ENCODE results near the gene DBNDD2. TPM values are rescaled to one million over a fixed set of nuclear protein-coding genes. Genes with fewer than 3 reads are reported as not detected.
A peak's percentile ranks its signal among the peaks of the same experiment; 100 is the strongest.

Gene DBNDD2, protein sequence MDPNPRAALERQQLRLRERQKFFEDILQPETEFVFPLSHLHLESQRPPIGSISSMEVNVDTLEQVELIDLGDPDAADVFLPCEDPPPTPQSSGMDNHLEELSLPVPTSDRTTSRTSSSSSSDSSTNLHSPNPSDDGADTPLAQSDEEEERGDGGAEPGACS
- total RNA-seq, result 7.1 and 18.4 TPM in 2 replicates

DNA sequence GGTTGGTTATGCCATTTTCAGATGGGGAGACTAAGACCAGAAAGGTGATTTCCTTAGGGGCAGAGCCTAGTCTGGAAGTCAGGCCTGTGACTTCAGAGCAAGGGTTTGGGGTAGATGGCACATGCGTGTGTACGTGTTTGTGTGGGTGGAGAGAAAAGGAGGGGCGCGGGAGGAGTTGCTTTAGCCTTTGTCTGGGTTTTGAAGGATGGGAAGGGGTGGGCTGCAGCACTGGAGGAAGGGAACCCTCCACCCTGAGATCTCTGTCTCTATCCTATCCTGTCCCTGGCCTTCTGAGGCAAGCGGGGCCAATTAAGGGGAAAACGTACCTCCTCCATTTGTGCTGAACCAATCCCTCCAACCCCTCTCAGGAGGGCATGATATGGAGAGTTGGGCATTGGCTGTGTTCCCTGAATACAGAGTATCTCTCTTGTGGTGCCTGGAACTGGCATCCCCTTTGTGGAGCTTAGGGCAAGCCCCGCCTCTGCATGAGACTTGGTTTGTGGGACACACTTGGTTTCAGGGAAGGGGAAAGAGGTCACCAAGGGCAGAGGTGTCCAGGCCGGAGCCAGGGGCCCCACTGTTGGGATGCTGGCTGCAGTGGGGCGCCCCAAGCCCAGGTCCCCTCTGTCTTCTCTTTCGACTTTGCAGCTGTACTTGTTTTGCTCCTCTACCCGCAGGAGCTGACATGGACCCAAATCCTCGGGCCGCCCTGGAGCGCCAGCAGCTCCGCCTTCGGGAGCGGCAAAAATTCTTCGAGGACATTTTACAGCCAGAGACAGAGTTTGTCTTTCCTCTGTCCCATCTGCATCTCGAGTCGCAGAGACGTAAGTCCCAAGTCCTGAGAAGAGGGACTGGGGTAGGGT, at the start of gene DBNDD2:
Gene DBNDD2 (plus strand): TSS at position 507 of the 863 bp plus-strand sequence. CDS start 179 bp downstream, at position 686.
- DNase-seq (ENCODE audit: low read depth), result no peak

DNA sequence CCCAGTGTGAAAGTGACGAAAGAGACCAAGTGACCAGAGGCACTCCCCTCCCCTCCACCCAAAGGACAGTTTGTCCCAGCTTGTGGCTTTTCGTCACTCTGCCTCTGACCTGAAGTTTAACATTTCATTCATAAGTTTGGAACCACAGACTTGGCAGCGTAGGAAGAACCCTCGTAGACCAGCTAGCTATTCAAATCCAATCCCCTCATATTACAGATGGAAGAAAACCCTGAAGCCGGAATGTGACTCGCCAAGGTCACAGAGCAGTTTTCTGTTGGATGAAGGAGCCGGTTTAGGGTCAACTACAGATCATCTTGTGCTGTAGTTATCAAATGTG, 49.1 kb upstream of the DBNDD2 start:
- no peak for DNase-seq (ENCODE audit: low read depth)

DNA sequence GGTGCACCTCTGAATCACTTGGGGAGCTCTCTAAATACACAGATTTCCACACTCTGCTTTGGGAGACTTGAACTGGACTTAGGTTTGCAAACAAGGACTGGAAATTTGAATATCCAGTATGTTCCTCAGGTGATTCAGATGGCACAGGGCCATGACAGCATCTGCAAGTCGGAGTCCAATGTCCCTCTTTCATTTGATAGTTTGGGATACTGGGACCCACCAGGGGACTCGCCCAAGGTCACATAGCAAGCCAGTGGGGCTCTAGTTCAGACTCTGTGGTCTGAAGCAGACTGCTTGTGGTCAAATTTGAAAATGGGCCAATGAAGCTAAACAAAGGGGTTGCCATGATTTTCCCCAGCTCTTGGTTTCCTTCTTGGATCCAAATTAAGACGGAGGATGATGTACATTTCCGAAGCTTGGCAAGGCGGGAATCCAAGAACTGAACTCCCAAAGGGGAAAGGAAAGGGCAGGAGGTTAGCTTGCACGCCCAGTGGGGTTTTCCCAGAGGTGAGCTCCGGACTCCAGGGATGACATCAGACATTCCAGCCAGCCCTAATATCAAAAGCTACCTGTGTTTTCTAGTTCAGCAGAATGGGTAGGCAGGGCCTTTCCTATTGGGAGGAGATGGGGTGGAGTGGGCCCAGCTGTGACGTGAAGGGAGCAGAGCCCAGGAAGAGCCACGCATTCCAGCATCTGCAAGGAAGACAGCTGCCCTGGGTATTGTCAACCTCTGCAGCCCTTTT, 48.5 kb upstream of the DBNDD2 start:
- no peak for DNase-seq (ENCODE audit: low read depth)

DNA sequence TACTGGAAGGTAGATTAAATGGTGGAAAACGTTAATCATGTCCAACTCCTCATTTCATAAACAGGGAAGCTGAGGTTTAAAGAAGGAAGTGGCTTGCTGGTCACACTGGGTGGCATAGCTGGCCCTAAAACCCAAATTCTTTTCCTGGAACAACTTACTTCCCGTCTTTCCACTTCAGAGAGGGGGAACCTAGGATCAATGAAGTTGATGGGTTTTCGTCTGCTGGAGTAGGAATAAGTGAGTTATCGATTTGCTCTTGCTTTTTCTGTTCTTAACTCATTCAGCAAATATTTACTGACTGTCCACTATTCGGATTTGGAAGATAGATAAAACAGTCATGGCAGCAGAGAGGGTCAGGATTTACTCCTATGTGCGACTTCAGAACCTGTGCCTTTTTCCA, 46.3 kb upstream of the DBNDD2 start:
- DNase-seq (ENCODE audit: low read depth), result no peak

DNA sequence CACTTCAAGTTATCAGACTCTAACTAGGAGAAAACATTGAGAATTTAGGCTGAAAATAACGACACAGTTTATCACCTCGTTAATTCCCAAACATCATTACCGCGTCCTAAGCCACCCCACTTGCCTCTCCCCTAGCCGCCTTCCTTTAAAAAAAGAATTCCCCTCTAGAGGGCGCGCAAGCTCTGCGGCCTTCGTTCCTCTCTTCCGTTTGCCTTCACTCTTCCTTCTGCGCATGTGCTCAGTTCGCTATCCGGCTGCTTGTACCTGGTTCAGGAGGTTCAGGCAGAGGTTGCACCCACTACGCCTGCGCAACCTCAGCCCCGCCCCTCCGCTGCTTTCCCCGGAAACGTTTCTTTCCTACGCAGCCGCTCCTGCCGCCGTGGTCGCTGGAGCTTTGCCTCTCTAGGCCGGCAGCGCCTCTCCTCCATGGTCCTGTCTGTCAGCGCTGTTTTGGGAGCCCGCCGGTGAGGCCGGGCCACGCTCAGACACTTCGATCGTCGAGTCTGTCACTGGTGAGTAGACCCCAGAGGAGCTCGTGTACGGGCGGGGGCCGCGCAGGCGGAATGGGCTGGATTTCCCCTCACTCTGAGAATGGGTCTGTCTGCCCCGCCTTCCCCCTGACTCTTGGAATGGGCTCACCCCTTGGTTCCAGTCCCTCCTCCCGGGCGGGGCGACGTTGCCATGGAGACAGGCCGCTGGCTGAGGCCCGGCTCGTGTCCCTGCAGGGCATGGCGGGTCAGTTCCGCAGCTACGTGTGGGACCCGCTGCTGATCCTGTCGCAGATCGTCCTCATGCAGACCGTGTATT, 45.1 kb upstream of the DBNDD2 start, which contains the start of gene SYS1:
Gene SYS1 (plus strand): TSS at position 353 of the 807 bp plus-strand sequence. CDS start 376 bp downstream, at position 729.
- peak; percentile 96 for DNase-seq (ENCODE audit: low read depth)

DNA sequence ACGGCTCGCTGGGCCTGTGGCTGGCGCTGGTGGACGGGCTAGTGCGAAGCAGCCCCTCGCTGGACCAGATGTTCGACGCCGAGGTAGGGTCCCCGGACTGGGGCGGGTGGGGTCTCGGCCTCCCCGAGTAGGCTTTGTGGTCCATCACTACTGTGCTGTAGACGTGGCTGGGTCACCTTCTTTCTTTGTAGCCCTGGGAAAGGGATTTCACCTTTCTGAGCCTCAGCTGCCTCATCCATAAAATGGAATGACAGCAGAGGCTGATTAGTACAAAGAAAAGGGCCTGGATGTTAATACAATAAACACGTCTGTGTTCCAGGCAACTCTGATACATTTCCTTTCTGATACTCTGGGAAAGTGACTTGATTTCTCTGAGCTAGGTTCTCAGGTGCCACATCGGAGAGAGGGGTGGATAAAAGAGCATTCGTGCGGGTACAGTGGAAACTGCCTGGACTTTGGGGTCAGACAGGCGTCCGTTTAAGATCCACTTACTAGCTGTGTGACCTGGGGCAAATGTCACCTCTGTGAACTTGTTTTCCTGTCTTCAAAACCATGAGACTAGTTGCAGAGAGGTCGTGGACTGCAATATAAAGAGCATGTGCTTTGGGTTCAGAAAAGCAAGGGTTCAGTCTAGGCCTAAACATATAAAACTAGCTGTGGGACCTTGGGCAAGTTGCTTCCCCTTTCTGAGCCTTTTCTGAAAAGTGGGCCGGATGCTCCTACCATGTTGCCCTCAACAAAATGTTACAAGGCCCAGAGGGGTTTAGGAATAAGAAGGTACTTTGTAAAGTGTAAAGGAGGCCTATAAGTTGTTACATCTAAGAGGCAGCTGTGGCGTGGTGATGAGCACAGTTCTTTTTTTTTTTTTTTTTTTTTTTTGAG, 44.2 kb upstream of the DBNDD2 start:
- DNase-seq (ENCODE audit: low read depth), result no peak

DNA sequence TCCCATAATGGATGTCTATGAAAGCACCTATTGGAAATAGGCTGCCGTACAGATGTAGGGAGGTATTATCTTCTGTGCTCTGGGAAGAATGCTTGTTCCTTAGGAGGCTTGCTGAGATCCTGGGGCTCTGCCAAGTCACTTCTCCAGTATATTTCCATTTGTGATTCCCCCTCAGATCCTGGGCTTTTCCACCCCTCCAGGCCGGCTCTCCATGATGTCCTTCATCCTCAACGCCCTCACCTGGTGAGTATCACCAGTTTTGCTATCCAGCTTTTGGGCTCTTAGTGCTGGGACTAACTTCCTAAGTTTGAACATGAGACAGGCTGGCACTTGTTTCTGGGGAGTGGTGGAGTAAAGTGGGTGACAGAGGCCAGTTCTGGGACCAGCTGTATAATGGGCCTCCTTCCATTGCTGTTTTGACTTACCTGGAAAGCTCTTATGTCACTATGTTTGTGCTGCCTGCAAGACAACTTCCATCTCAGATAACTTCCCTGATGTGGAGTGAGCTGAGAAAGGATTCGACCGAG, 42.6 kb upstream of the DBNDD2 start:
- no peak for DNase-seq (ENCODE audit: low read depth)

DNA sequence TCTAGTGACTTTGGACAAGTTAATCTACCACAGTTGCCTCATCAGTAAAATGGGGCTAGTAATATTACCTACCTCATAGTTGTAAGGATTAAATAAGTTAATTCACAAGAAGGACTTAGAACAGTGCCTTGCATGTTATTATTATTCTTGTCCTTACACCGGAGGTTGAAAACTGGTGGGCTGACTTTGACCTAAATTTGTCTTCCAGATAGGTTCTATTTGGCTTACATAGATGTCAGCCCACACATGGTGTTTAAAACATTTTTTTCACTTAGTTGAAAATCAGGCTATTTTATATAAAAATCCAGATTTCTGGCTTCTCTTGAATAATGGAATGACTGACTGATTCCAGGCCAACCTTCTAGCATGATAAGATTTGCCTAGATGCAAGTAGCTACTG, 41.9 kb upstream of the DBNDD2 start:
- no peak for DNase-seq (ENCODE audit: low read depth)

DNA sequence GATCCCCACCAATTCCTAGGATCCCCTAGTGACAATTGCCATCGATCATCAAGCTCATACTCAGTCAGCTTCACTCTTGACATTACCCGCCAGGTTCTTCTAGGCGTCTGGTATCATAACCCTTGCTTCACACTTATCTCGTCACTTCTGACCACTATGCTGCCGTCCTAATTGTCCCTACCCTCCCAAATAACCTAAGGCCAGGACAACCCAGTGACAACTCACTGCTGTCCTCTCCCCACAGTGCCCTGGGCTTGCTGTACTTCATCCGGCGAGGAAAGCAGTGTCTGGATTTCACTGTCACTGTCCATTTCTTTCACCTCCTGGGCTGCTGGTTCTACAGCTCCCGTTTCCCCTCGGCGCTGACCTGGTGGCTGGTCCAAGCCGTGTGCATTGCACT, 41.5 kb upstream of the DBNDD2 start:
- no peak for DNase-seq (ENCODE audit: low read depth)

DNA sequence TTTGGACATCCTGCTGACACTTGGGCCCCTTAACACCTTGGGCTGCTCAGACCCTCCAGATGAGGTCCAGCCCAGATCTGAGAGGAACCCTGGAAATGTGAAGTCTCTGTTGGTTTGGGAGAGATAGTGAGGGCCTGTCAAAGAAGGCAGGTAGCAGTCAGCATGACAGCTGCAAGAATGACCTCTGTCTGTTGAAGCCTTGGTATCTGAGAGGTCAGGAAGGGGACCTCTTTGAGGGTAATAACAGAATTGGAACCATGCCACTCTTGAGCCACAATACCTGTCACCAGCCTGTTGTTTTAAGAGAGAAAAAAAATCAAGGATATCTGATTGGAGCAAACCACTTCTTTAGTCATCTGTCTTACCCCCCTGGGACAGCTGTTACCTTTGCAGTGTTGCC, 41.0 kb upstream of the DBNDD2 start:
- no peak for DNase-seq (ENCODE audit: low read depth)

DNA sequence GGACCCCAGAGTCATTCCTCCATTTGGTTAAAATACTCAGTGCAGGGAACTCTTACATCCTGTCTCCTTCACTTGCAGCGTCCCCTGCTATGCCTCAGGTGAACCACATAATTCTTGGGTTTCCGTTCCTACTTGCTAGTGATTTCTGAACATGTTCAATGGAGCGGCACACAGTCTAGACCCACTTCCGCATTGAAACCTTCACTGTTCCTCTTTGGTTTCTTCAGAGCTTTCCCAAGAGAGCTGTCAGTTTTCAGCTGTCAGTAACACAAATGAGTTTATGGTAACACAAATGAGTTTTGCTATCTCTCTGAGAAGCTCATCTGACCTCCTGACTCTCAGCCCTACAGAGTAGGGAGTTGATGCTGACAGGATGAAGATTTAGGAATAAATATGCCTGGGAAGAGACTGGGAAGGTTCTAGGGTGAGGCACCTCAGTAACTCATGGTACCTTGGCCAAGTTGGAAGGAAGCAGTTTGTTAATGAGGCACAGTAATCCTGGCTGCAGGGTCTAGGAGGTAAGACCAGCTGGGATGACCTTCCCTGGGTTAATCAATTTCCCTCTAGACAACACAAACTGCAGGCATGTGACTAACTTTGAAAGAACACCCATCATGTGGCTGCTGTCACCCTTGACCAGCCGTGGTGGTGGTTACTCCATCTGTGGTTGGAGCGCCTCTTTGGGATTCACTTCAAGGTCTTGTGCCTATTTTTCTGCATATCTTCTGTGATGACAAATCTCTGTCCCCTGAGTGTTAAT, 39.7 kb upstream of the DBNDD2 start:
- DNase-seq (ENCODE audit: low read depth), result peak; percentile 71

DNA sequence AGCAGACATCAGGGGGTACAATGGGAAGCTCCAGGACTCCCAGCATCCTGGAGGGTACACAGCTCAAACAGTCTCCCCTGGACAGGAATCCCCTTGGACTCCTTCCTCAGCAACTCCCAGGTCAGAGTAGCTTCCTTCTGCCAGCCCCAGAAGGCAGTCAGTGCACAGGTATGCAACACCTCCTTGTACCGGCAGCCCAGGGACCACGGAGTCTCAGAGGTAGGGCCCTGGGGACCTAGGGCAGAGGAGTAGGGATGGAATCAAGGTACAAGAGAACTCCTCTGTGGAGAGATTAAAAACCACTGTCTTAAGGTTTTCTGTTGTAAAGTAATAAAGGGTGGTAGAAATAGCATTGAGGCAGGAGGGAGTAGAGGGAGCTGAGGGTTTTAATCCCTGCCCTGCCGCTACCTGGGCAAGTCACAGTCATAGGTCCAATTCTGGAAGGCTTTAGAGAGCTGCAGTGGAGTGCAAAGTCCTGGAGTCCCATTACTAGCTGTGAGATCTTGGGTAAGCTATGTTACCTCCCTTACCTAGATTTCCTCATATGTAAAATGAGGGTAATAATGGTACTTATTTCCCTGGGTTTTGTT, 37.4 kb upstream of the DBNDD2 start:
- no peak for DNase-seq (ENCODE audit: low read depth)

DNA sequence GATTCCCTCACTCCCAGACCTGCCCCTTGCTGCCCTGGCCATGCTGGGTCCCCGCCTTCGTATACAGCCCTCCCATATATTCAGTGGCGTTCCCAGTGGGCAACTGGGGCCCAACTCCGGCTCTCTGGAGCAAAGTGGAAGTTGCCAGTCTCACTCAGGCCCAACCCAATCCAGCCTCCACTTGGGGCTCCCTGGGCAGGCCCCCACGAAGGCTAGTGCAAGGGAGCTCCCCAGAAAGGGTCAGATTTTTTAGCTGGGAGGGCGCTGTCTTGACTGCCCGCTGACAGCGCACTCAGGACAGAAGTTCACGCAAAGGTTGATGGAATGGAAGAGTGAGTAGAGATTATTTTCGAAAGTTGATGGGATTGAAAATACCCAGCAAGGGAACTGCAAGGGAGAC, 35.8 kb upstream of the DBNDD2 start:
- no peak for DNase-seq (ENCODE audit: low read depth)

DNA sequence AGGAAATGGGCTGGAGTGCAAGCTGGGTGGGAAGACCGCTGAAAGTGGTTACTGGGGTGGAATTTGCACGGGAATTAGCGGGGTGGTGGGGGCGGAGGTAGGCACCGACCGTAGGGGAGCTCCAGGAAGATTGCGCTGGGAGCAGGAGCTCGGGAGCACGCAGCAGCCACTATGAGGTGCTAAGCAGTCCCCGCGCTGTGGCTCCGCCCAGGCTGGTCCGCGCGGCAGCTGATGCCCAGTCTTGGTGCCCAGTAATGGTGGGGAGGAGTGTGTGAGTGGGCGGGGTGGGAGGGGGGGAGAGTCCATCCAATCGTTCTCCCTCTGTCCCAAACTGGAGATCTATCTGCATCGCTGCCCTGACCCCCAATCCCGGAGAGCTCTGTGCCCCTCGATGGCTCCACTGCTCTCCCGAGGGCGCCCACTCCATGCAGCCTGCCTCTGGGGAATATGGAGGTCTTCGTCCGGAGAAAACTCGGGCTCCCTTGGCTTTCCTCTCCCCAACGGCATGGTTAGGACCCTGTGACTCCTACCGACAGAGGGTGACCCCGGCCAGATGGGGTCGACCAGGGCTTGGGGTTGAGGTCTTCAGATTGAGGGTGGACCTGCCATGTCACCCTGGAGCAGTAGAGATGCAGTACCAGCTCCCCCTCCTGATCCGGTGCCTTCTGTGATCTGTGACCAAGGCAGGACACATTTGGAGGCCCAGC, 35.3 kb upstream of the DBNDD2 start:
- DNase-seq (ENCODE audit: low read depth), result no peak

DNA sequence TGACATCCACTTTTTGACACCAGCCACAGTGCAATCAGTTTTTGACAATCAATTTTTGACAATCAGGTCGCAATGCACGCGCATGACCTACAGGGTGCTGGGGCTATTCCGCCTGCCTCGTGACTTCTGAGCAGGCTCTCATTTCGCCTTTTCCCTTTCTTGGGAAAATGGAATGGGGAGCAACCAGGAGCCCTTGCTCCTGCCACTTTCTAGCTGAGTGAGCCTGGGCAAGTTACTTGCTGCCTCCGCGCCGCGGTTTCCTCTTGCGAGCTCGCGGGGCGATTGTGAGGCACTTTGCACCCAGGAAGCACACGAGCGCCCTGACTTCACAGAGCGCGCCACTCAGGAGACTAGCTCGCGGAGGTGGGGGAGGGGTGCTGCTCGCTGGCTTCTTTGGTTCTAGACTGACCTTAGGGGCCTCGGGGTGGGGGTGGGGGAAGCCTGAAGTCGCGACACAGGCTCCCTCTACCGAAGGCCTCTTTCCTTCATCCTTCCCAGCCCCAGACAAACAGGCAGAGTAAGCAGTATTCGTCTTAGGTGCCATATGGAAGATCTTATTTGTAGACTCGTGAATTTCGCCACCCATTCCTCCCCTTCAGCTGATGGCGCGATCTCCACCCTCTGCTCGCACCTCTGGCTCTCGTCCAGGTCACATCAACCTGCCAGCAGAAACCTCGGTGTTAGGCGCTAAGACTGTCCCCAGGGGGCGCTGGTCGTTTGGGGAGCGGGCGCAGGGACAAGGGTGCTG, 34.6 kb upstream of the DBNDD2 start:
- DNase-seq (ENCODE audit: low read depth), result peak; percentile 67

DNA sequence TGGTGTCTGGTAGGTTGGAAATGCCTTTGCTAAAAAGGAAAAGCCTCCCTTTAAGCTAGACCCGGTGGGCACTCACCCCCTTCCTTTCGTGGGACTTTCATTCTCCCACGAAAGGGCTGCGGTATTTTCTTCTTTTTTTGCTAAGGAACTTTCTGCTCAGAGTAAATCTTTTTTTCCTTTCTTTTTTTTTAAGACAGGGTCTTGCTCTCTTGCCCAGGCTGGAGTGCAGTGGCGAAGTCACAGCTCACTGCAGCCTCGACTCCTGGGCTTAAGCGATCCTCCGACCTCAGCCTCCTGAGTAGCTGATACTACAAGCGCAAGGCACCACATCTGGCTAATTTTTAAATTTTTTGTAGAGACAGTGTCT, 34.0 kb upstream of the DBNDD2 start:
- no peak for DNase-seq (ENCODE audit: low read depth)

DNA sequence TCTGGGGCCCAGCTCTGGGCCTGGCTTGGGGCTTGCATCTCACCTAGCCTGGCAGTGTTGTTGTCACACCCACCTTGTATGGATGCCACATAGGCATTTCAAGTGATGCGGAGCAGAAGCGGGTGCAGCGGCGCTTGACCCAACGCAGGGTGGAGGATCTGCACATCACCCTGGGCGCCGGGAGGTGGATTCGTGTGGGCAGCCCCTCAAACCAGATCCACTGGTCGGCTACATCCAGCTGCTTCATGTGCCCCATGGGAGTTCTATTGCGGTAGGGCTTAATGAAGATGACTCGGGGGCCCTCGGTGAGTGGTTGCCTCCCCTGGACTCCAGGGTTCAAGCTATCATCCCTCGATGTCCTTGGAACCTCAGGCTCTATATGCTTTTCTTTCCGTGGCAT, 33.1 kb upstream of the DBNDD2 start:
- DNase-seq (ENCODE audit: low read depth), result no peak

DNA sequence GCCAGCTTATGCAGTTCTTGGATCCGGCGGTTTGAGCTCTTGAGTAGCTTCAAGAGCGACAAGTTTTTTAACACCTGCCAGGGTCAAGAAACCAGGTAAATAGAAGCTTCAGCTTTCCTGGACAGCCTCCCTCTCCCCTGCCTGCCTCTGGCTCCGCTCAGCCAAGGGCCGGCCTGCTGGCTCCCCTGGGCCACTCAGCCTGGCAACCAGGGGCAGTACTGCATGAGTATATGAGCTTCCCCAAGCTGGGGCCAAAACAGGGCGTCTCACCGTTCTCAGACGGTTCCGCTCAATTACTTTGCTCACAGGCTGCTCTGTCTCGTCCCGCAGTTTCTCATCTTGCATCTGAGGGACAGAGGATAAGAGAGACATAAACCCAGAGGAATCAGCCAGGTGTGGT, 30.8 kb upstream of the DBNDD2 start:
- no peak for DNase-seq (ENCODE audit: low read depth)
